AG04449 (cell line): ENCODE measurements around the gene UGT3A1.

Experiments
- CTCF ChIA-PET: fragments of 350-600 bp; formaldehyde crosslinking; extraction: SDS; loops from one replicate; lab custom pipeline; 2021; ENCODE audit warnings: antibody characterized with exemption; lab: Yijun Ruan, JAX
- POLR2A ChIA-PET: fragments of 400-600, 350-600 bp; formaldehyde crosslinking; extraction: SDS; loops from one replicate; lab custom pipeline; 2020; ENCODE audit warnings: antibody characterized with exemption, inconsistent platforms; lab: Yijun Ruan, JAX
- DNase-seq: peaks from one replicate; pipeline ENCODE4 v3.0.0-alpha.2; 2010; ENCODE audit warnings: low read depth, low spot score
- H3K4me3 ChIP-seq: 2 replicates; pipeline ENCODE4 v1.5.1; 2011; ENCODE audit warnings: low read depth, mild to moderate bottlenecking, control low read depth, low read length
- TF ChIP-seq, protein P1 (sequence below): IDR thresholded peaks from one replicate; pipeline ENCODE4 v1.5.1; 2011; ENCODE audit warnings: mild to moderate bottlenecking, moderate library complexity, low read length, control low read depth, inconsistent platforms; ENCODE audit not compliant: insufficient read depth; ENCODE audit errors: missing control alignments

UGT3A1 gene

GRCh38 chr5:35924950-35925722, 66.1 kb downstream of the UGT3A1 start:
- ChIA-PET CTCF (interaction anchor here (0.6 to 14.2 kb wide), 54 partner anchors 10 to 835 kb away, joined by 3 to 386 read pairs (median 4); partner anchors contain the start of genes CAPSL, IL7R and SPEF2), POLR2A (interaction anchor here (0.7 kb wide), 1 partner anchor 154 kb away, joined by 3 read pairs; no protein-coding TSS in a partner anchor)
- no peak for DNase-seq
- TF ChIP-seq, protein P1, sequence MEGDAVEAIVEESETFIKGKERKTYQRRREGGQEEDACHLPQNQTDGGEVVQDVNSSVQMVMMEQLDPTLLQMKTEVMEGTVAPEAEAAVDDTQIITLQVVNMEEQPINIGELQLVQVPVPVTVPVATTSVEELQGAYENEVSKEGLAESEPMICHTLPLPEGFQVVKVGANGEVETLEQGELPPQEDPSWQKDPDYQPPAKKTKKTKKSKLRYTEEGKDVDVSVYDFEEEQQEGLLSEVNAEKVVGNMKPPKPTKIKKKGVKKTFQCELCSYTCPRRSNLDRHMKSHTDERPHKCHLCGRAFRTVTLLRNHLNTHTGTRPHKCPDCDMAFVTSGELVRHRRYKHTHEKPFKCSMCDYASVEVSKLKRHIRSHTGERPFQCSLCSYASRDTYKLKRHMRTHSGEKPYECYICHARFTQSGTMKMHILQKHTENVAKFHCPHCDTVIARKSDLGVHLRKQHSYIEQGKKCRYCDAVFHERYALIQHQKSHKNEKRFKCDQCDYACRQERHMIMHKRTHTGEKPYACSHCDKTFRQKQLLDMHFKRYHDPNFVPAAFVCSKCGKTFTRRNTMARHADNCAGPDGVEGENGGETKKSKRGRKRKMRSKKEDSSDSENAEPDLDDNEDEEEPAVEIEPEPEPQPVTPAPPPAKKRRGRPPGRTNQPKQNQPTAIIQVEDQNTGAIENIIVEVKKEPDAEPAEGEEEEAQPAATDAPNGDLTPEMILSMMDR, result peak; percentile 96
- H3K4me3 ChIP-seq, result peak overlapping the region; percentile 39

GRCh38 chr5:35924122-35924949, 66.9 kb downstream of the UGT3A1 start:
- ChIA-PET POLR2A (interaction anchor here (0.7 kb wide), 1 partner anchor 153 kb away, joined by 3 read pairs; no protein-coding TSS in a partner anchor), CTCF (interaction anchor here (0.7 to 14.2 kb wide), 45 partner anchors 11 to 835 kb away, joined by 3 to 386 read pairs (median 5); partner anchors contain the start of genes CAPSL, IL7R and SPEF2)
- H3K4me3 ChIP-seq, result peak overlapping the region; percentile 39
- TF ChIP-seq, protein P1, result no peak
- DNase-seq, result peak; percentile 77

DNA sequence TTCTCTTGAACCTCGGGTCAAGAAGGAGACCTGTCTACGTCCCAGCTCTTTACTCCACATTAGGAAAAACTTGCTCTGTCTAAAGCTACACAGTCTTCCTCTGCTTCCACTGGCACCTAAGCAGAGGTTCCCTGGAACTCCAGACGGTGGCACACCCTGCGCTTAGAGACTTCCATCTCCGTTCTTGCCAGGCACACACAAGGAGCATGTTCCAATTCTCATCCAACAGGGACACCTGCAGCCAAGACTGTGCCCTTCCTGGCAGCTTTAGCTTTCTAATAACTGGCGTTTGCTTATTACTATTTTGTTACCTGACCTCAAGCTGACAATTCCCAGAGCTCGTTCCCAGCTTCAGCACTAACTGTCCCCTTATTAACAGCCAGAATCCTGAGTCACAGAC, 68.7 kb downstream of the UGT3A1 start:
- H3K4me3 ChIP-seq, result no peak overlapping the region
- POLR2A ChIA-PET, result interaction anchor here (0.6 kb wide), 1 partner anchor 114 kb away, joined by 3 read pairs; no protein-coding TSS in a partner anchor
- CTCF ChIA-PET, result interaction anchor here (1.2 to 14.2 kb wide), 3 partner anchors 144 to 270 kb away, joined by 4 to 386 read pairs (median 6); no protein-coding TSS in a partner anchor
- TF ChIP-seq, protein P1, result no peak
- DNase-seq, result no peak

DNA sequence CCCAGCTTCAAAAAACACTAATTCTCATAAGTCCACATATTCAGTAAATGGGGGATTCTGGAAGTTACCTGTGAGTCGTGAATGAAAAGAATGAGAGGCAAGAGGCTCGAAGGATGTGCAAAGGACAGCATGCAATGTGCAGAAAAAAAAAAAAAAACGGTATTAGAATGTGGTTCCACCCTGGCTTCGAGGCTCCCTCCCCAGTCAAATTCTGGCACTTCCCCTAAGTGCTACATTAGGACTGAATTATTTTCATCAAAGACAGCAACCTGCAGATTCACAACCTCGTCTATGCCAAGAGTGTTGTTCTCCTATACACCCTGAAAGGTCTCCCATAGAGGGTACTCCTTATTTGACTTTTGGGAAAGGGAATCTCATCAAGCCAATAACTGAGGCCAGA, 69.3 kb downstream of the UGT3A1 start:
- no peak for DNase-seq
- TF ChIP-seq, protein P1, result no peak
- H3K4me3 ChIP-seq, result no peak overlapping the region
- ChIA-PET POLR2A (interaction anchor here (0.6 kb wide), 1 partner anchor 113 kb away, joined by 3 read pairs; no protein-coding TSS in a partner anchor), CTCF (interaction anchor here (1.2 to 14.2 kb wide), 6 partner anchors 143 to 301 kb away, joined by 3 to 386 read pairs (median 10); no protein-coding TSS in a partner anchor)

DNA sequence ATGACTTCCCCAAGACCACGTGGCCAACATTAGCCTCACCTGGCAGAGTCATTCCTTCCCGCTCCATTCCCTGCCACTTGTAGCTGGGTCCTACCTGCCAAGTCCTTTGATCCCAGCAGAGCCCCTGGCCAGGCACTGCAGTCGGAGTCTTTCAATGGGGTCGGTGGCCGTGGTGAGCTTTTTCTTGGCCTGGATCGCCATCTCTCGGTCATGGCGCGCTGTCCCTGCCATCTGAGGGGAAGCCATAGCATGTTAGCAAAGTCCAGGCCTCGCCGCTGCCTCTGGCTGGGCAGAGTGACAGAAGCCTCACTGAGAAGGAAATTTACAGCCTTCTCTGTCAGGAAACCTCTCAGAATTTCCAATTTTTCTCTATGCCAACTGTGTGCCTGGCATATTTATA, 70.3 kb downstream of the UGT3A1 start:
- ChIA-PET POLR2A (no interaction called here), CTCF (interaction anchor here (1.0 to 2.2 kb wide), 4 partner anchors 110 to 300 kb away, joined by 3 to 21 read pairs (median 8); no protein-coding TSS in a partner anchor)
- DNase-seq, result no peak
- TF ChIP-seq, protein P1, result peak; percentile 36
- no peak overlapping the region for H3K4me3 ChIP-seq
